Measurements from ENCODE around the gene C16orf89.

The C16orf89 gene

GRCh38 chr16:5010576-5011329 lies 55.0 kb downstream of the C16orf89 start:
- DNase-seq (ENCODE audit: low read depth, low spot score) = no peak
- Histone ChIP-seq H3K36me3 (ENCODE audit: insufficient read depth, insufficient read length, low read length) (no peaks in the 10 kb centered on the region), H3K9ac (ENCODE audit: insufficient read length, low read depth) (peak overlapping the region; percentile 32), H3K4me1 (ENCODE audit: insufficient read depth, insufficient read length) (peaks cover 24% of the 10 kb centered on the region), H3K9me3 (ENCODE audit: insufficient read depth, low read length) (no peaks in the 10 kb centered on the region), H3K27me3 (ENCODE audit: insufficient read depth, insufficient read length) (no peaks in the 10 kb centered on the region), H3K4me3 (ENCODE audit: insufficient read length, low read depth) (no peak overlapping the region)
- no peak for TF ChIP-seq SUZ12 (IDR thresholded peaks at IDR 0.05; ENCODE audit: extremely low read depth, insufficient read depth, insufficient read length)
- TF ChIP-seq YY1 (IDR thresholded peaks at IDR 0.05; ENCODE audit: insufficient read depth, insufficient read length) = no peak
- TF ChIP-seq ZNF274 (IDR thresholded peaks at IDR 0.05; ENCODE audit: low read depth, low read length) = no peak

- Histone ChIP-seq H3K9ac (ENCODE audit: insufficient read length, low read depth) (no peak overlapping the region), H3K27me3 (ENCODE audit: insufficient read depth, insufficient read length) (no peaks in the 10 kb centered on the region), H3K4me3 (ENCODE audit: insufficient read length, low read depth) (no peak overlapping the region), H3K4me1 (ENCODE audit: insufficient read depth, insufficient read length) (peaks cover 20% of the 10 kb centered on the region), H3K36me3 (ENCODE audit: insufficient read depth, insufficient read length, low read length) (no peaks in the 10 kb centered on the region), H3K9me3 (ENCODE audit: insufficient read depth, low read length) (no peaks in the 10 kb centered on the region)
- TF ChIP-seq SUZ12 (IDR thresholded peaks at IDR 0.05; ENCODE audit: extremely low read depth, insufficient read depth, insufficient read length) (no peak), ZNF274 (IDR thresholded peaks at IDR 0.05; ENCODE audit: low read depth, low read length) (no peak), YY1 (IDR thresholded peaks at IDR 0.05; ENCODE audit: insufficient read depth, insufficient read length) (no peak)
- no peak for DNase-seq (ENCODE audit: low read depth, low spot score)
Observed at GRCh38 chr16:5008311-5008731, 57.4 kb downstream of the C16orf89 start.

GRCh38 chr16:5007256-5007655 lies 58.5 kb downstream of the C16orf89 start:
- Histone ChIP-seq H3K9me3 (ENCODE audit: insufficient read depth, low read length) (no peaks in the 10 kb centered on the region), H3K9ac (ENCODE audit: insufficient read length, low read depth) (no peak overlapping the region), H3K27me3 (ENCODE audit: insufficient read depth, insufficient read length) (no peaks in the 10 kb centered on the region), H3K4me1 (ENCODE audit: insufficient read depth, insufficient read length) (peaks cover 20% of the 10 kb centered on the region), H3K4me3 (ENCODE audit: insufficient read length, low read depth) (no peak overlapping the region), H3K36me3 (ENCODE audit: insufficient read depth, insufficient read length, low read length) (no peaks in the 10 kb centered on the region)
- DNase-seq (ENCODE audit: low read depth, low spot score) = no peak
- TF ChIP-seq SUZ12 (IDR thresholded peaks at IDR 0.05; ENCODE audit: extremely low read depth, insufficient read depth, insufficient read length) = no peak
- TF ChIP-seq YY1 (IDR thresholded peaks at IDR 0.05; ENCODE audit: insufficient read depth, insufficient read length) = no peak

- Histone ChIP-seq H3K36me3 (ENCODE audit: insufficient read depth, insufficient read length, low read length) (no peaks in the 10 kb centered on the region), H3K4me3 (ENCODE audit: insufficient read length, low read depth) (no peak overlapping the region), H3K27me3 (ENCODE audit: insufficient read depth, insufficient read length) (no peaks in the 10 kb centered on the region), H3K9ac (ENCODE audit: insufficient read length, low read depth) (peak overlapping the region; percentile 0), H3K9me3 (ENCODE audit: insufficient read depth, low read length) (no peaks in the 10 kb centered on the region), H3K4me1 (ENCODE audit: insufficient read depth, insufficient read length) (peaks cover 20% of the 10 kb centered on the region)
- DNase-seq (ENCODE audit: low read depth, low spot score) = no peak
- no peak for TF ChIP-seq YY1 (IDR thresholded peaks at IDR 0.05; ENCODE audit: insufficient read depth, insufficient read length)
- no peak for TF ChIP-seq SUZ12 (IDR thresholded peaks at IDR 0.05; ENCODE audit: extremely low read depth, insufficient read depth, insufficient read length)
Observed at GRCh38 chr16:5006348-5007193, 59.2 kb downstream of the C16orf89 start.

GRCh38 chr16:5005916-5006315 lies 59.8 kb downstream of the C16orf89 start:
- H3K36me3 ChIP-seq (ENCODE audit: insufficient read depth, insufficient read length, low read length) = no peaks in the 10 kb centered on the region
- TF ChIP-seq YY1 (IDR thresholded peaks at IDR 0.05; ENCODE audit: insufficient read depth, insufficient read length) (no peak), ZNF274 (IDR thresholded peaks at IDR 0.05; ENCODE audit: low read depth, low read length) (no peak), SUZ12 (IDR thresholded peaks at IDR 0.05; ENCODE audit: extremely low read depth, insufficient read depth, insufficient read length) (no peak)
- DNase-seq (ENCODE audit: low read depth, low spot score) = no peak

GRCh38 chr16:5004311-5004710 lies 61.4 kb downstream of the C16orf89 start:
- H3K9me3 ChIP-seq (ENCODE audit: insufficient read depth, low read length) = no peaks in the 10 kb centered on the region
- no peaks in the 10 kb centered on the region for H3K27me3 ChIP-seq (ENCODE audit: insufficient read depth, insufficient read length)
- no peak overlapping the region for H3K4me3 ChIP-seq (ENCODE audit: insufficient read length, low read depth)
- H3K36me3 ChIP-seq (ENCODE audit: insufficient read depth, insufficient read length, low read length) = no peaks in the 10 kb centered on the region
- H3K9ac ChIP-seq (ENCODE audit: insufficient read length, low read depth) = no peak overlapping the region
- DNase-seq (ENCODE audit: low read depth, low spot score) = no peak
- TF ChIP-seq SUZ12 (IDR thresholded peaks at IDR 0.05; ENCODE audit: extremely low read depth, insufficient read depth, insufficient read length) (no peak), YY1 (IDR thresholded peaks at IDR 0.05; ENCODE audit: insufficient read depth, insufficient read length) (no peak), ZNF274 (IDR thresholded peaks at IDR 0.05; ENCODE audit: low read depth, low read length) (no peak)
- H3K4me1 ChIP-seq (ENCODE audit: insufficient read depth, insufficient read length) = peaks cover 12% of the 10 kb centered on the region

More at GRCh38 chr16:5005916-5006315, 59.8 kb downstream of the C16orf89 start:
- H3K4me3 ChIP-seq (ENCODE audit: insufficient read length, low read depth) = no peak overlapping the region
- no peaks in the 10 kb centered on the region for H3K27me3 ChIP-seq (ENCODE audit: insufficient read depth, insufficient read length)
- H3K9me3 ChIP-seq (ENCODE audit: insufficient read depth, low read length) = no peaks in the 10 kb centered on the region
- peaks cover 15% of the 10 kb centered on the region for H3K4me1 ChIP-seq (ENCODE audit: insufficient read depth, insufficient read length)
- peak overlapping the region; percentile 0 for H3K9ac ChIP-seq (ENCODE audit: insufficient read length, low read depth)

- H3K36me3 ChIP-seq (ENCODE audit: insufficient read depth, insufficient read length, low read length) = no peaks in the 10 kb centered on the region
Observed at GRCh38 chr16:5003828-5004227, 61.9 kb downstream of the C16orf89 start.

More at GRCh38 chr16:5003828-5004227, 61.9 kb downstream of the C16orf89 start:
- TF ChIP-seq ZNF274 (IDR thresholded peaks at IDR 0.05; ENCODE audit: low read depth, low read length) = no peak
- Histone ChIP-seq H3K4me3 (ENCODE audit: insufficient read length, low read depth) (no peak overlapping the region), H3K27me3 (ENCODE audit: insufficient read depth, insufficient read length) (no peaks in the 10 kb centered on the region), H3K4me1 (ENCODE audit: insufficient read depth, insufficient read length) (peaks cover 15% of the 10 kb centered on the region), H3K9me3 (ENCODE audit: insufficient read depth, low read length) (no peaks in the 10 kb centered on the region), H3K9ac (ENCODE audit: insufficient read length, low read depth) (no peak overlapping the region)
- DNase-seq (ENCODE audit: low read depth, low spot score) = no peak
